Cerebellar nuclear complex (tissue), 1 donor: Measurements from ENCODE around the gene PEX7.
"Not testable (repeated sequence)": the region's sequence is repeated elsewhere in the genome, so short reads cannot be mapped to it uniquely, and the experiment has no call there.

ENCODE experiments used
- DNase-seq, 2 experiments: peaks; one replicate each; lab custom pipeline; 2025; lab: John Stamatoyannopoulos, UW

Gene PEX7

DNA sequence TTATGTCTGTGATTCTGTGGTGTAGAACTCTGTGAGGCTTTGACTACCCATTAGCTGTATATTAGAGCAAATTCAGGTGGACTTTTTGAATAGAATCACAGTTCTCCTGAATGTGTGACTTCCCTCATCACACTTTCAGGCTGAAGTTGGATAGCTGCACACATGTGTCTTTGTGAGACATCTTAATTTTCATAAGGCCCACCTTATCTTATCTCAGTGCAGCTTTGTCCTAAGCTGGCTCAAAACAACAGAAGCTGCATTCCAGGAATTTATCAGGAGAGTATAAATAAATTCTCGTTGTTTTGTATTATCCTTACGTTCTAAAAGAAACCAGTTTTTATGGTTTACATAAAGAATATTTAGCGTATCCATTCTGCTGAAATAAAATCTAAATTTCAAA is 73.5 kb downstream of the PEX7 start:
- no peak for DNase-seq

DNA sequence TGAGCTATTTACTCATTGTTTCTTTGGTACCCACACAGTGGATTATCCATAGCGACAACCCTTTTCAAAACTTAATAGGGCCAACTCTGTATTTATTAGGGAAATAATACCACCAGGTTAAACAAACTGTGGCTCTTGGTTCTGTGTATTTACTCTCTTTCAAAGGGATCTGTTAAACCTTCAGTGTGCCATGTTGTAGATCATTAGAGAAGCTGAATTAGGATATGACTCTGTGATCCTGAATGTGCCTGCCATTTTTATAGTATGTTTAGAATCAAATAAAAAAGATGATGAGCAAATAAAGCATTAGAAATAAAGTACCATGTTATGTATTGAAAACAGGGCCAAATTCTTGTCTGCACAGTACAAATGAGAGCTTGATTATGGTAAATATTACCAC is 74.7 kb downstream of the PEX7 start:
- no peak for DNase-seq

DNA sequence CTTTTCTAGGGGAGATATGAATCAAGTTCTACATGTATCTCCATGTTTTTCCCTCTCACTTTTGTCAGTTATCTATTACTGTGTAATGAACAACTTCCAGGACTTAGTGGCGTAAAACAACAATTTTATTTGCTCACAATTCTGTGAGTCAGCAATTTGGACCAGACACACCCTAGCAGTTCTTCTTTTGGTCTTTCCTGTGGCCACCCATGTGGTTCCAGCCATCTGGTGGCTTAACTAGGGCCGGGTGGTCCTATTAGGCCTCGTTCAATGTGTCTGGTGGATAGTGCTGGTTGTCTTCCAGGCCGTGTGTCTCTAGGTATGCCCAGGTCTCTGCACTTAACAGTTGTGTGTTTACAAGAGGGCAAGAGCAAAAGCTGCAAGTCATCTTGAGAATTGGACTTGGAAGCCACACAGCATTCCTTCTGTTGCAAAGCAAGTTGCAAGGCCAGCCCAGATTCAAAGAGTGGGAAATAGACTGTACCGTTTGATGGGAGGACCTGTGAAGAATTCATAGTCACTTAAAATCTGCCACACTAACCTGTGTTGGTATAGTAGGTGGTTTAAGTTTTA is 78.9 kb downstream of the PEX7 start:
- DNase-seq: no peak

DNA sequence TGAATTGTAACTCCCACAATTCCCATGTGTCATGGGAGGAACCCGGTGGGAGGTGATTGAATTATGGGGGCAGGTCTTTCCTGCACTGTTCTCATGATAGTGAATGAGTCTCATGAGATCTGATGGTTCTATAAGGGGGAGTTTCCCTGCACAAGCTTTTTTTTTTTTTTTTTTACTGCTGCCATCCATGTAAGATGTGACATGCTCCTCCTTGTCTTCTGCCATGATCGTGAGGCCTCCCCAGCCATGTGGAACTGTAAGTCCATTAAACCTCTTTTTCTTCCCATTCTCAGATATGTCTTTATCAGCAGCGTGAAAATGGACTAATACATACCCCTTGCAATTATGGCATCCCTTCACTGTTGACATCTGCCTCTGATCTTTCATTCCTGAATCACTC is 82.1 kb downstream of the PEX7 start:
- DNase-seq: not testable (repeated sequence)

DNA sequence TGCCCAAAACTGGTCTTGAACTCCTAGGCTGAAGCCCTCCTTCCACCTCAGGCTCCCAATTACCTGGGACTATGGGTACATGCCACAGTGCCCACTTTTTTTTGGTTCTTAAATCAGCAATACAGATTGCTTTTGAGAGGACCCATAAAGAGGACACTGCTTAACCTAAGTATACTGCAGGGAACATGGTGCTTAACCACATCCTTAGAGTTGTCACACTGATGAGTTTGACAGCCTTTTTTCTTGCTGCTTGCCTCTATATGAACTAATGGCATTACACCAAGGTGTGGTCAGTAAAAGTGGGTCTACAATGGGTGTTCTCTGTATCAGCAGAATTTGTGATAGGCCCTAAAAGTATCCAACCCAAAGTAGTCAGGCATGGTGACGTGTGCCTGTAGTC is 92.6 kb downstream of the PEX7 start:
- no peak for DNase-seq

DNA sequence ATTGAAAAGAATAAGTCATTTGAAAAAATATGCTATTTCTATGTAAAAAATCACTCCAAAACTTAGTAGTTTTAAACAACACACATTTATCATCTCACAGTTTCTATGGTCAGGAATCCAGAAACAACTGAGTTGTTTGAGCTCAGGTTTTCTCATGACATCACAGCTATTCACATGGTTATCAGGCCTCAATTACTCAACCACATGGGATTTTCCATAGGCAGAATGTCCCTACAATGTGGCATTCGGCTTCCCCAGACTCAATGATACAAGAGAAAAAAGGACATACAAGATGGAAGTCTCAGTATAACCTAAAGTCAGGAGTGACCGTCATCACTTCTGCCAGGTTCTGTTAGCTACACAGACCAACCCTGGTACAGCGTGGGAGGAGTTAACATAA is 96.3 kb downstream of the PEX7 start:
- DNase-seq: no peak

DNA sequence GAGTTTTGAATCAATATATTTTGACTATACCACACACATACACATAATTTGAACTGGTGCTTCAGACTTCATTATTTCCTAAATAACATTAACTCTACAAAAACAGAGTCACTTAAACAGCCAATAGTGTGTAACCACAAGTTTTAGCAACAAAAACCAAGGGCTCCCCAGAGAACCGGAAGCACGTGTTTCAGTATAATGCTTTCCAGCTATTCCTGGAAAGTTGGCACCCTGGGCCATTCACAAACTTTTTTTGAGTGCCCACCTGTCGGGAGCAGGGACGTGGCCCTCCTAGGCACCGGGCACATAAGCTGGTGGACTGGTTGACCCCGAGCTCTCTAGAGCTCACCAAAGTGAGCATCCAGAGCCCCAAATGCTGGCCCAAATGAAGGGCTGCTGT is 97.8 kb downstream of the PEX7 start:
- DNase-seq: no peak

DNA sequence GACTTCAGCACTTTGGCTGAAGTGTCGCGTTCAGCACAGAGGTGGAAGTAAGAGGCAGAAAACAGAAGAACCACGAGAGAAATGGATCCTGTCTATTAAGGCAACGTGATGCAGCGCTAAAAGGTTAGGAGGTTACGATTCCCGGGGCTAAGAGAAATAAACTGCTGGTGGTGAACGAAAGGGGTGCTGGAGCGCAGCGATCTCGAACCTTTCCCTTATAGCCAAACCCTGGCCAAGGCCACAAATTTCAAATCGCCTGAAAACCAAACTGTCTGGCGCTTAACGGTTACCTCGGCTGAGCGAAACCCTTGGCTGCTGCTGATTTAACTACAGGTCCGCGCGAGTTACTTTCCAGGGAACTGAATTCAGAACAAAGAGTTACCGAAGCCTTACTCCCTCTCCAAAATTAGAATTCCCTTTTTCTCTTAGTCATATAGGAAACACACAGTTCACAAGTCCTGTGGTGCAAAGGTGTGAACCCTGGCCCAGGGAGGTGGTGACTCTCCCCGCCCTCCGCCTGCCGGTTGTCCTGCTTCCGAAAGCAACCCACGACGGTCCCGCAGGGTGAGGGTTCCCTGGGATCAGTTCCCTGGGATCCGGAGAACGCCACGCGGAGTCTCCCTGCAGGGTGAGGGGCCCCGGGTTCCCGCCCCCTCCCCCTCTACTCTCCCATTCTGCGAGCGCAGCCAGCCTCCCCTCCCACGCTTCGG is 98.4 kb downstream of the PEX7 start:
- no peak for DNase-seq

DNA sequence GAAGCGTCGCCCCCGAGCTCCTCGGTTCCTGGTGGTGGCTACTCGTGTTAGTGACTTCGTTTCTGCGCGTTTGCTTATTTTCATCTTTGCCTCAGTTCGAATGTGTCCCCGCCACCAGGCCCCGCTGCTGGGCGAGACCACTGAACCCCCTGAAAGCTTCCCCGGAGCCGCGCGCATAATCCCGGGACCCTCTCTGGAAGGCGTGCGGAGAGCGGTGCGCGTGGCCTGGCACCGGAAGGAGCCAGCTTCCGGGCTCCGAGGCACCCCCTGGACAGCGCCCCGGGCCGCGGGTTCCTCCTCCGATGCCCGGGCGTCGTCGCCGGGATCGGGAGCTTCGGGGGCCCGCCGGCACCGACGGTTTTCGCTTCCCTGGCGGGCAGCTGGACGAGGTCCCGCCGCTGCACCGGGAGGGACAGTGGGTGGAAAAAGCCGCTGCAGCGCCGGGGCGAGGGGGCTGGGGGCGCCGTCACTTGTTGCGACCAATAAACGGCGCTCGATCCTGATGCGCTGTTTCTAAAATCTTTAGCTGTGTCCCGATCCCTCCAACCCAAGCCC is 99.1 kb downstream of the PEX7 start:
- no peak for DNase-seq

DNA sequence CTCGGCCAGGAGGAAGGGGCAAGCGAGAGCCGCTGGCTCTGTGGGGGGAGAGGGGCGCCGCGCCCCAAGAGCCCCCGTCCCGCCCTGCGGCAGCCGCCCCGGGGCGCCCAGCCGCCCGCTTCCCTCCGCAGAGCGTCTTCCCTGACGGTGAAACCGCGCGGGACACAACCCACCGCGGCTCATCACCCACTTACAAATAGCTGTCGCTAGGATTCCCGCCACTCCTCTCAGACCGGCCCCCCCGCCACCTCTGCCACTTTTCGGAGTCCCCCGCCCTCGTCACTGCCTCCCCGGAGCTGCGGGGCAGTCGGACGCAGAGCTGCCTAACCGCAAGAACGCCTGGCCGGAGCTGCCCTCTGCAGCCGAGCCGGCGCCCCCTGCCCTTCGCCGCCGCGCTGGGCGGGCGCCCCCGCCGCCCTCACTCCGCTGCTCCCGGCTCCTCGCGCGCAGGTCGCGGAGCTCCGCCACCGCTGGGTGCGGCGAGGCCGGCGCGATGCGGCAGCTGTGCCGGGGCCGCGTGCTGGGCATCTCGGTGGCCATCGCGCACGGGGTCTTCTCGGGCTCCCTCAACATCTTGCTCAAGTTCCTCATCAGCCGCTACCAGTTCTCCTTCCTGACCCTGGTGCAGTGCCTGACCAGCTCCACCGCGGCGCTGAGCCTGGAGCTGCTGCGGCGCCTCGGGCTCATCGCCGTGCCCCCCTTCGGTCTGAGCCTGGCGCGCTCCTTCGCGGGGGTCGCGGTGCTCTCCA is 99.7 kb downstream of the PEX7 start, which contains the start of gene SLC35D3:
SLC35D3 (plus strand) TSS at position 366 of the 749 bp plus-strand sequence; CDS start at position 494, 128 bp downstream.
- no peak for DNase-seq

DNA sequence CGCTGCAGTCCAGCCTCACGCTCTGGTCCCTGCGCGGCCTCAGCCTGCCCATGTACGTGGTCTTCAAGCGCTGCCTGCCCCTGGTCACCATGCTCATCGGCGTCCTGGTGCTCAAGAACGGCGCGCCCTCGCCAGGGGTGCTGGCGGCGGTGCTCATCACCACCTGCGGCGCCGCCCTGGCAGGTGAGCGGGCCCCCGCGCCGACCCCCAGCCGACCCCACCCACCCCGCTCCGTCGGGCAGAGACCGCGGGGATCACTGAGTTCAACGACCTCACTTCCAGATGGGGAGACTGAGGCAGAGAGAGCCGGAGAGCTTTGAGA is 100.3 kb downstream of the PEX7 start:
- DNase-seq: no peak

DNA sequence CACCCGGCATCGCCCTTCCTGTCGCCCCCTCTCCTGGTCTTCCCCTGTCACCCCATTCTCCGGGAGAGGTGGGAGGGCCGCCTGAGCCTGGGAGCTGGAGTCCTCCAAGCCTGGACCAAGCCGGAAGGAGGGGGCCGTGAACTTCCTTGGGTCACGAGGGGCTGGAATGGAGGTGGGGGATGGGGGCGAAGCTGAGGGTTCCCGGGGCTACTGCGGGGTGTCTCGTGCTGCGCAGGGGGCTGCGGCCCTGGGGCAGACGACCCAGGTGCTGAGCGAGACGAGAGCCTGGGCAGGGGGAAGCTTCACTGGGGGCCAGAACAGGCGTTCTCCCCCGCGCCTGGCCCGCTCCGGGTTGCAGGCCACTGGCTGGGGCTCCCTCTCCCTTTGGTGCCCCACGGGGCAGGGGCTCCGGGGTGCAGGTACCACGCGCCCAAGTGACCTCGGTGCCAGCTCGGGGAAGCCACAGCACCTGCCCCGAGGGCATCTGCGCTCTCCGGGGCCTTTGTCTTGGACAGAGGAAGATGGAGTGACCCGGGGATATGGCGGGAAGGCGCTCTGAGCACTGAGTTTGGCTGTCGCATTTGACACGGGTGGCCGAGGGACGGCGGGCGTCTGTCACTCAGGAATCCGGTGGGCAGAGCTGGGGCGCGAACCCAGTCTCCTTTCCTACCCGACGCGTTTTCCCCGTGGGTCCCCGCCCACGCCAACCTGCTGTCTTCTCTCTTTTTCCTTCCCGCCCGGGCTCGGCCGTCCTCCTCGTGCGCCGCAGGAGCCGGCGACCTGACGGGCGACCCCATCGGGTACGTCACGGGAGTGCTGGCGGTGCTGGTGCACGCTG is 100.9 kb downstream of the PEX7 start:
- DNase-seq: no peak

DNA sequence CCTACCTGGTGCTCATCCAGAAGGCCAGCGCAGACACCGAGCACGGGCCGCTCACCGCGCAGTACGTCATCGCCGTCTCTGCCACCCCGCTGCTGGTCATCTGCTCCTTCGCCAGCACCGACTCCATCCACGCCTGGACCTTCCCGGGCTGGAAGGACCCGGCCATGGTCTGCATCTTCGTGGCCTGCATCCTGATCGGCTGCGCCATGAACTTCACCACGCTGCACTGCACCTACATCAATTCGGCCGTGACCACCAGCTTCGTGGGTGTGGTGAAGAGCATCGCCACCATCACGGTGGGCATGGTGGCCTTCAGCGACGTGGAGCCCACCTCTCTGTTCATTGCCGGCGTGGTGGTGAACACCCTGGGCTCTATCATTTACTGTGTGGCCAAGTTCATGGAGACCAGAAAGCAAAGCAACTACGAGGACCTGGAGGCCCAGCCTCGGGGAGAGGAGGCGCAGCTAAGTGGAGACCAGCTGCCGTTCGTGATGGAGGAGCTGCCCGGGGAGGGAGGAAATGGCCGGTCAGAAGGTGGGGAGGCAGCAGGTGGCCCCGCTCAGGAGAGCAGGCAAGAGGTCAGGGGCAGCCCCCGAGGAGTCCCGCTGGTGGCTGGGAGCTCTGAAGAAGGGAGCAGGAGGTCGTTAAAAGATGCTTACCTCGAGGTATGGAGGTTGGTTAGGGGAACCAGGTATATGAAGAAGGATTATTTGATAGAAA is 101.7 kb downstream of the PEX7 start:
- no peak for DNase-seq

DNA sequence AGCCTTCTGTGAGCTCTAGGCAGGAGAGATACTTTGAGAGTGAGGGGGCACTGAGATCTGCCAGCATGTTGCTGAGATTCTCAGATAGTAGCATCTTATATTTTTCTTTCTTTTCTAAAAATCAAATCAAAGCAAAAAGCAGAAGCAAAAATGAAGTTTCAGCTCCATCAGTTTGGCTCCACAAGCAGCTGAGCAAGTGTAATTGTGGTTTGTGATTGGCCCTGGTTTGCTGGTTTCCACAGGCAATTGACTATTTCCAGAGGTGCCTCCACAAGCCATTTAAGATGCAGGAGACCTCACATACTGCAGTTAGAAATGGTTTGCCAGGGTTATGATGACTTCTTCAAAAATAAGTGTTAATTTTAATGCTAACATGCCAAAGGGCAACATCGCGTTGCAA is 104.0 kb downstream of the PEX7 start:
- no peak for DNase-seq

DNA sequence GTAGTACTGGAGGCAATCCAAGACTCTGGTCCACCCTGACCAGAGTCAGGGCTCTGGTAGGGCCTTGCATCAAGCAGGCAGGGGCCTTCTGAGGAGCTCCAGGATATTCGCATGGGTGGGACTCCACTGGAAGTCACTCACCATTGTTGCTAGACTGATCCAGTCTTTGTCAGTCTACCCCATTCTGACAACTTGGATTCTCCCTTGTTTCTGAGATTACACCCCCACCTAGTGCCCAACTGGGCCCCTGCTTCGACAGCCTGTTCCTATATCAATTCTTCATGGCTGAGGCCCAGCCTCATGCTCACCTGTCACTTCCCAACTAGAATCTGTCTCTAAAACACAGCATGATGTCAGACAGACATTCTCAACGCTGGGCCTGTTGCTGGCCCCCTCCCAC is 104.9 kb downstream of the PEX7 start:
- no peak for DNase-seq

DNA sequence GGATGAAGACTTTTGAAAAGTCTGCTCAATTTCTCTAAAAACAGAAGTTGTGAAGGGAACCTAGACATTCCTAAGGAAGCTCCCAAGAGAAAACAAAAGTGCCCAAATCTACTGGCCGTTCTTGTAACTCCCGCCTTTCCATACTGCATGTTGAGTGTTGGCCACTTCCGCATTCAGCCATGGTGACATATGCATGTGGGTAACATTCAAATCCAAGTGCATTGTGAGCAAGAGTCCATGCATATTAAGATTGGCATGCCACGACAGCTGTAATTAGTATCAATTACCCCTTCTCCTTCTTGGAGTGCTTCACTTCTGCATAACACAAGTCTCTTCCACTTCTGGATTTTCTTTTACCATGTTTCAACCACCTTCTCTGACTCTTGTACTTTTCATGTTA is 108.1 kb downstream of the PEX7 start:
- DNase-seq: no peak

DNA sequence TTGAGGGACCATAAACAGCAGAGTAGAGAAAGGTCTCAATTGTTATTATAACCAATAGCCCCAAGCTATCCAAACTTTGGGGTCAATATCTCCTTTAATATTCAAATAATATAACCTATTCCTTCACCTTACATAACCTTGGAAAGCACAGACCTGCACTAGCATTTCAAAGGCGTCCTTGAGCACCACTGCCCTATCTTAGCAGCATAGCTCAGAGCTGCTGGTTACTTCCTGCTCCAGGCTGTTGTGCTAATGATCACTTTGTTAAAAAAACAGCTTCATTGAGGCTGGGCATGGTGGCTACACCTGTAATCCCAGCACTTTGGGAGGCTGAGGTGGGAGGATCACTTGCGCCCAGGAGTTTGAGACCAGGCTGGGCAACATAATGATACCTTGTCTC is 110.2 kb downstream of the PEX7 start:
- DNase-seq: no peak

DNA sequence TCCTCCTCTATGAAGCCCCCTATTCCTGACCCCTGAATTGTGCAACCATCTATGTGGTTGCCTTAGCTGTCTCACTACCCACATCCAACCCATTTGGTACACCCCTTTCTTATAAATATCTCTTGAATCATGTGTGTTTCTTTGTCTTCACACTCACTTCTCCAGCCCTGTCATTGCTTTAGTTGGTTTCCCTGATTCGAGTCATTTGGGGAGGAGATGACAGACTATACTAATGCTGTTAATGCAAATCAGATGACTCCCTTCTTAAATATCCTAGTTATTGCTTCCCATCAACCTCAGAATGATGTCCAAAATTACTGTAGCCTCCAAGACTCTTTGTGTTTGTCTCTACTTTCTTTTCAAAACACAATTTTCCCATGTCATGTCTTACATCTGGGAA is 122.7 kb downstream of the PEX7 start:
- no peak for DNase-seq

DNA sequence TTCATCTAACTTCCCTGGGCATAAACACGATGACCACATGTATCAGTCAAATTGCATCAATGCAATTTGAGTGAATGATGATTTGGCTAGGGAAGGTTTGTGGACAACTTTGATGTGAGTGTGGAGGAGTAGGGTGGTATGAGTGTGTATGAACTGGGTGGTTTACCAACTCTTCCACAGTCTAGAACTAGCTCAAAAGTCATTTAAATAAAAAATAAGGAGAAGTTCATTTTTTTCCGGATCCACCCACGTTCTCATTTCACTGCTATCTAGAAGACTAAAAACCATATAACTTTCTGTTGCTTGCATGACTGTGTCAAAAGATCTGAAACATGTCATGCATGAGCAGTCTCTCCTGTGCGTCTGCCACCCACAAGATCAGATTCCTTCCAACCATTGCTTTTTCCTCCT is 123.3 kb downstream of the PEX7 start:
- DNase-seq: no peak

DNA sequence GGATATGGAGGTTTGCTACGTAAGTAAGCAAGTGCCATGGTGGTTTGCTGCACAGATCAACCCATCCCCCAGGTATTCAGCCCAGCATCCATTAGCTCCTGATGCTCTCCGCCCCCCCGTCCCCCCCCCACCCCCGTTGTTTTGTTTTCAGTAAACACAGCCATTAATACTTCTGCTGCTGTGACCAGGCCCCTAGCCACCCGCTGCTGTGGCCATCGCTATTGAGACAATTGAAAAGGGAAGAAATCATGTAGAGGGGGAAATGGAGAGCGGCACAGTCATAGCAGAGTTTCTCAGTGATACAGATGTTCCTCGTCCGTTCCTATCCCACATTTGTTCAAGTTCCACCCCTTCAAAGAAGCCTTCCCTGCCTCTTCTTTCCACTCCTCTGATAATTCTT is 124.6 kb downstream of the PEX7 start:
- no peak for DNase-seq

DNA sequence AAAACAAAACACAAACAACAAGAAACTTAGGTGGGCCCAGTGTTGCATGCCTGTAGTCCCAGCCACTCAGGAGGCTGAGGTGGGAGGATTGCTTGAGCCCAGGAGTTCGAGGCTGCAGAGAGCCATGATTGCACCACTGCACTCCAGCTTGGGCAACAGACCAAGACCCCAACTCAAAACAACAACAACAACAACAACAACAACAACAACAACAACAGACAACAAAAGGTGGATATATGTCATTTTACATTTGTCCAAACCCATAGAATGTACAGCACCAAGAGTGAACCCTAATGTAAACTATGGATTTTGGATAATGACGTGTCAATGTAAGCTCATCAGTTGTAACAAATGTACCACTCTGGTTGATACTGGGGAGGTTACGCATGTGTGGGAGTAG is 127.6 kb downstream of the PEX7 start:
- not testable (repeated sequence) for DNase-seq
